Measurements from ENCODE around the gene PRPF6. TPM values are rescaled to one million over a fixed set of nuclear protein-coding genes. Genes with fewer than 3 reads are reported as not detected.

Gene PRPF6, protein sequence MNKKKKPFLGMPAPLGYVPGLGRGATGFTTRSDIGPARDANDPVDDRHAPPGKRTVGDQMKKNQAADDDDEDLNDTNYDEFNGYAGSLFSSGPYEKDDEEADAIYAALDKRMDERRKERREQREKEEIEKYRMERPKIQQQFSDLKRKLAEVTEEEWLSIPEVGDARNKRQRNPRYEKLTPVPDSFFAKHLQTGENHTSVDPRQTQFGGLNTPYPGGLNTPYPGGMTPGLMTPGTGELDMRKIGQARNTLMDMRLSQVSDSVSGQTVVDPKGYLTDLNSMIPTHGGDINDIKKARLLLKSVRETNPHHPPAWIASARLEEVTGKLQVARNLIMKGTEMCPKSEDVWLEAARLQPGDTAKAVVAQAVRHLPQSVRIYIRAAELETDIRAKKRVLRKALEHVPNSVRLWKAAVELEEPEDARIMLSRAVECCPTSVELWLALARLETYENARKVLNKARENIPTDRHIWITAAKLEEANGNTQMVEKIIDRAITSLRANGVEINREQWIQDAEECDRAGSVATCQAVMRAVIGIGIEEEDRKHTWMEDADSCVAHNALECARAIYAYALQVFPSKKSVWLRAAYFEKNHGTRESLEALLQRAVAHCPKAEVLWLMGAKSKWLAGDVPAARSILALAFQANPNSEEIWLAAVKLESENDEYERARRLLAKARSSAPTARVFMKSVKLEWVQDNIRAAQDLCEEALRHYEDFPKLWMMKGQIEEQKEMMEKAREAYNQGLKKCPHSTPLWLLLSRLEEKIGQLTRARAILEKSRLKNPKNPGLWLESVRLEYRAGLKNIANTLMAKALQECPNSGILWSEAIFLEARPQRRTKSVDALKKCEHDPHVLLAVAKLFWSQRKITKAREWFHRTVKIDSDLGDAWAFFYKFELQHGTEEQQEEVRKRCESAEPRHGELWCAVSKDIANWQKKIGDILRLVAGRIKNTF
- 10 to 100 TPM; 28.9 to 37.2 (median 34.1) TPM for polyA plus RNA-seq

- no peak within 1 kb of the TSS for H3K27ac ChIP-seq (ENCODE audit: low read depth, low read length)
- WGBS, 3 donors: 0 to 2% (median 1%) methylated on average over 73 to 75 of the region's 75 CpGs
Measured at GRCh38 chr20:63980806-63981728, at the start of gene PRPF6. PRPF6 (plus strand) TSS chr20:63981132; CDS start chr20:63981246, 114 bp downstream.

DNA sequence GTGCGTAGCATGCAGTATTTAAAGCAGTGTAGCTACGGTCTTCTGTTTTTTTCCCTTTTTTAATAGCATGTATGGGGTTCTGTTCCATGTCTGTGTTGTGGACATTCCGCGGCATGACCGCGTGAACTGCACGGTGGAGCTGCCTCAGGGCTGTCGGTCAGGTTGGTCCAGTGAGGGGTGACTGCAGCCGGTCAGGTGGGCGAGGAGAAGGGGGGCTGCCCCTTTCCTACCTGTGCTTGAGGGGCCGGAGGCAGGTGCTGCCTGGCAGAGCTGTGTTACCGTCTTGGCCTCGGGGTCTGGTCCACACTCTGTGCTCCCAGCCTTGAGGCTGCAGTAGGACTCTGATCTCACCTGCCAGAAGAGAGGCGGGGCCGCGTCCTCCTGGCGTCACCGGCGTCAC is 49.2 kb upstream of the PRPF6 start:
- 91 to 97% (median 95%) methylated on average over 19 of the region's 19 CpGs for WGBS, 3 donors
- H3K27ac ChIP-seq (ENCODE audit: low read depth, low read length): no peak overlapping the region

GRCh38 chr20:63932606-63933160 is 48.2 kb upstream of the PRPF6 start:
- 91 to 92% (median 92%) methylated on average over 17 of the region's 17 CpGs for WGBS, 3 donors
- no peak overlapping the region for H3K27ac ChIP-seq (ENCODE audit: low read depth, low read length)

DNA sequence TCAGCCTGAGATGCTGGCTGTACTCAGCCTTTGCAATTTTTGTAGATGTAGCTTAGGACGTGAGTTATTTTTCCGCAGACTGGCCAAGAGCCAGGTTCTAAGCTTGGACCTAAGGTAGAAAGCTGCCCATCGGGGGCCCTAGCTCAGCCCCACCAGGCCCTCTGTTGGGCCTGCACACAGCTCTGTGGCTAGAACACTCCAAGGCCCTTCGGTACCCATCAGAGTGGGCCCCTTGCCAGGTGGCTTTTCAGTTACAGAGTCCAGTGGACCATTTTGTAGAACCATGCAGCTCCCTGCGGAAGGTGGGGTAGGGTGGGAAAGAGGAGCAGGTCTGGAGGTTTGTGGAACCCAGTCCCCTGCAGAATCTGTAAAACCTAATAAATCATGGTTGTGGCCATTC is 47.3 kb upstream of the PRPF6 start:
- WGBS, 3 donors: 84 to 88% (median 86%) methylated on average over 5 of the region's 5 CpGs
- H3K27ac ChIP-seq (ENCODE audit: low read depth, low read length): no peak overlapping the region

GRCh38 chr20:63934271-63935068 is 46.5 kb upstream of the PRPF6 start:
- H3K27ac ChIP-seq (ENCODE audit: low read depth, low read length): no peak overlapping the region
- 84 to 86% (median 84%) methylated on average over 37 of the region's 37 CpGs for WGBS, 3 donors

- H3K27ac ChIP-seq (ENCODE audit: low read depth, low read length): no peak overlapping the region
- WGBS, 3 donors: 94 to 95% (median 94%) methylated on average over 9 of the region's 9 CpGs
Measured at GRCh38 chr20:63935447-63935846, 45.5 kb upstream of the PRPF6 start.

- no peak overlapping the region for H3K27ac ChIP-seq (ENCODE audit: low read depth, low read length)
- WGBS, 3 donors: 84 to 87% (median 86%) methylated on average over 14 of the region's 14 CpGs
Measured at GRCh38 chr20:63937596-63937995, 43.3 kb upstream of the PRPF6 start.

DNA sequence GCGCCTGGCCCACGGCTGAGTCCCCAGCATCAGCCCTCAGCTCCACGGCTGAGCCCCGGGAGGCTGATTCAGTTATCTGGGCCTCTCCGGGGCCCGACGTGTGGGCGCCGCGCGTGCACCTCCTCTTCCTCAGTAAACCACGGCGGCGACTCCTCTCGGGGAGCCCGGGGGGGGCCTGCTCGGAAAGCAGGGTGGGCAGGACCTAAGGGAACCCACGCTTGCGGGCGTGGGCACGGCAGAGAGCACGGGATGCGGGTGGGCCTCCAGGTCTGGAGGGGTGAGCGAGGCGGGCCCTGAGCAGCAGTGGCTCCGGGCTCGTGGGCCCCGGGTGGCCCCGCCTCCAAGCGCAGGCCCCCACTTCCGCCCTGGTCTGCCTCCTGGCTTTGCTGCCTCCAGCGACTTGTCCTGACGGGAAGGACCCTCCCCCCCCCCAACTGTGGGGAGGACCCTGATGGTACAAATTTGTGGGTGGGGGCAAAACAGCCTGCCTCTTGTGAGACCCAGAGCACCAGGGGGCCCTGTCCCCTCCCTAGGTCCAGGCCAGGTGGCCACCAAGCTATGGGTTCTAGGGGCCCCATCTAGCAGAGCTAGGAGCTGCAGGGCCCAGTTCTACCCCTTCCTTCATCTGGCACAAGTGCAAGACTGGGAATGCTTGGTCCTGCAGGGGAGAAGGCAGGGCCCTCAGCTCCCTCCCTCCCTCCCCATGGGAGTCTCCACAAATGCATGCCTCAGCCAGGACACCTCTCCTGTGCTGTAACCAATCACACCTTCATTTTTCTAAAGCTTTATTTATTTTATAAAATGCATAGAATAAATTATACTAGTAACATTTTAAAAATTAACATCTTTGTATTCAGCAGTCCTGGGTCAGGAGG is 41.6 kb upstream of the PRPF6 start:
- WGBS, 3 donors: 68 to 90% (median 73%) methylated on average over 23 to 33 of the region's 33 CpGs
- no peak overlapping the region for H3K27ac ChIP-seq (ENCODE audit: low read depth, low read length)

DNA sequence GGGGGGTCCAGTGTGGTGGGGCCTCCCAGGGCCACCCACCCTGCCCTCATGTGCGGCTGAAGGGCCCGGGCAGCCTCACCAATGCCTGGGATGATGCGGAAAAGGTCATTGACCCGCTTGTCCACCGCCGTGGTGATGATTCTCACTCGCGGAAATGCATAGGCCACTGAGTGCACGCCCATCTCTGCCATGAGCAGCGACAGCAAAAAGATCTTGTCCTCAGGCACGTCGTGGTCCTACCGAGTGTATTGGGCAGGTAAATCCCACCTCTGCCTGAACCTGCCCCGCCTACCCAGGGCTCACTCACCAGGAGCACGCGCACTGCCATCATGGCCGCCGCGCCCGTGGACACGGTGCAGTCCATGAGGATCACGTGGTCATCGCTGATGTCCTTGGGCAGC is 40.9 kb upstream of the PRPF6 start:
- H3K27ac ChIP-seq (ENCODE audit: low read depth, low read length): no peak overlapping the region
- 89 to 92% (median 90%) methylated on average over 23 of the region's 23 CpGs for WGBS, 3 donors

DNA sequence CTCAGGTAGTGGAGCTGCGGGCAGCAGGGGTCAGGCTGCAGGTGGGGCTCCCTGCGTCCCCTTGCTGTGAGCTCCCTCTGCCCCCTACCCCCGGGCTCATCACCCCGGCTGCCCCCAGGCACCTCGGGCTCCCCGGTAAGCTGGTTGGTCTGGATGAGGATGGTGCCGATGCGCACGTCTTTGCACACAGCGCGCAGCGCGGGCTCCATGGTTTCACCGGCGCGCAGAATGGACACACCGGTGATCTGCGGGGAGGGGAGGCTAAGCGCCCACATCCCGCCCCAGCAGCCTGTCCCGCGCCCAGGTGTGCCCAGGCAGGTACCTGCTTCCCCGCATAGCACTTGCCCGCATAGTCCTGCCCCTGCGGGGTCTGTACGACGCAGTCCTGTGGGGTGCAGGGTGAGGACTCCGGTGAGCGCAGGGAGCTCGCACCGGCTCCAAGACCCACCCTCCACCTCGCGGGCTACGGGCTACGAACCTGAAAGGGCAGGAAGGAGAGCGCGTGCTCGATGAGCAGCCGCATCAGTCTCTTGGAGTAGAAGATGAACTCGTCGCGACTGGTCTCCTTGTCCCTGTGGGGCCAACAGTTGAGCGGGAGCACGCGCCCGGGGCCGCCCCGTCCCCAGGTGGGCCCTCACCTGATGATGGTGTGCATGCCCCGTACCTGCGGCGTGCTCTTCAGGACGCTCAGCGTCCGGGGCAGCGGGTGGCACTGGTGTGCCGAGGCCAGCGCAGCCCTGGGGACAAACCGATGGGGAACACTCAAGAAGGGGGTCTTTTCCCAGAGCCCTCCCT is 40.3 kb upstream of the PRPF6 start:
- WGBS, 3 donors: 89 to 94% (median 94%) methylated on average over 58 of the region's 58 CpGs
- H3K27ac ChIP-seq (ENCODE audit: low read depth, low read length): no peak overlapping the region

DNA sequence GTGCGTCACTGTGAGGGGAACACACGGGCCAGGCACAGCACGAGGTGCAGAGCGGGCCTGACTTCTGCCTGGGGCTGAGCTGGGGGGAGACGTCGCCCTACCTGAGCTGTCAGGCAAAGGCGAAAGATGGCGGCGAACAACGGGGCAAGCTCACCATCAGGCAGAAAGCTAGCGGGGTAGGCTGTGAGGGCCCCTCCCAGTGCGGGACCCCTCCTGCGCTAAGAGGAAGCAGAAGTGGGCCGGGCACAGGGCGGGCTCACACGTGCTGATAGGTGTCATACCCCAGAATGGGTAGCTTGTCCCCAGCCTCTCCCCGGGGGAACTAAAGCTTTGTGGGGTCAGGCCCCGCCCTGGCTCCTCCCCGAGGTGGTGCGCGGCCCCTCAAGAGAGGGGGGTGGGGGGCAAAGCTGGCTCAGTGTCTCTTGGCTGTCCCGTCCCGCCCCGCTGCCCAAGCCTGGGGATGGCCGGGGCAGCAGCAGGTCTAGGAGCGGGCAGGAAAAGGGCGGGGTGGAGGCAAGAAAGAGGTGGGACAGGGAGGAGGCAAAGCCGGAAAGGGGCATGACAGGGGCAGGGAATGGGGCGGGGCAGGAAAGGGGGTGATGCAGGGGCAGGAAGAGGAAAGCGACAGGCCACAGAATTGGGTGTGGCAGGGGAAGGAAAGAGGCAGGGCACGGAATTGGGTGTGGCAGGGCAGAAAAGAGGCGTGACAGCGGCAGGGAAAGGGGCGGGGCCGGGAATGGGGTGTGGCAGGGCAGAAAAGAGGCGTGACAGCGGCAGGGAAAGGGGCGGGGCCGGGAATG is 39.5 kb upstream of the PRPF6 start:
- no peak overlapping the region for H3K27ac ChIP-seq (ENCODE audit: low read depth, low read length)
- WGBS, 3 donors: 56 to 74% (median 58%) methylated on average over 33 to 35 of the region's 39 CpGs

DNA sequence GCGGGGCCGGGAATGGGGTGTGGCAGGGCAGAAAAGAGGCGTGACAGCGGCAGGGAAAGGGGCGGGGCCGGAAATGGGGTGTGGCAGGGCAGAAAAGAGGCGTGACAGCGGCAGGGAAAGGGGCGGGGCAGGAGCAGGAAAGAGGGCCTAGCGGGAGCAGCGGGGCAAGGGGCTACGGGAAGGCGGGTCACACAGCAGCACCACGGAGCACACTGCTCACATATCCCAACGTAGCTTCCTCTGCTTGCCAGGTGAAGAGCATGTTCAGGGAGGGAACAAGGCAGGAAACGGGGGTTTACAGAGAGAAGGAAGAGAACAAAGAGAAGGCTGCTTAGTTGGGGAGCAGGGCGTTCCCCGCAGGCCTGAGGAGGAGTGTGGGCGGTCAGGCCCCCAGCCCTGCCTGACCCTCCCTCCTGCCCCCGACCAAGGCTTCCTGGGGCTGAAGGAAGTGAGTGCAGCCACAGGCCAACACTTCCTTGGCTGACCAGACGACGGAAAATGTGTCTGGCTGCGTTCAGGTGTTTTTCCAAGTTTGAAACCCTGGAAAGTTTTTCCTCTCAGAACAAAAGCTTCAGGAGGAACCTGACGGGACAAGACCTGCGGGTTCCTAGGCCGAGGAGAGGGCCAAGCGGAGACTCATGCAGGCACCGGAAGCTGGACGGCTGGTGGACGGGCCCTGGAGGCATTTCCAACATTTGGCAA is 38.5 kb upstream of the PRPF6 start:
- H3K27ac ChIP-seq (ENCODE audit: low read depth, low read length): no peak overlapping the region
- WGBS, 3 donors: 47 to 61% (median 49%) methylated on average over 29 to 30 of the region's 30 CpGs

DNA sequence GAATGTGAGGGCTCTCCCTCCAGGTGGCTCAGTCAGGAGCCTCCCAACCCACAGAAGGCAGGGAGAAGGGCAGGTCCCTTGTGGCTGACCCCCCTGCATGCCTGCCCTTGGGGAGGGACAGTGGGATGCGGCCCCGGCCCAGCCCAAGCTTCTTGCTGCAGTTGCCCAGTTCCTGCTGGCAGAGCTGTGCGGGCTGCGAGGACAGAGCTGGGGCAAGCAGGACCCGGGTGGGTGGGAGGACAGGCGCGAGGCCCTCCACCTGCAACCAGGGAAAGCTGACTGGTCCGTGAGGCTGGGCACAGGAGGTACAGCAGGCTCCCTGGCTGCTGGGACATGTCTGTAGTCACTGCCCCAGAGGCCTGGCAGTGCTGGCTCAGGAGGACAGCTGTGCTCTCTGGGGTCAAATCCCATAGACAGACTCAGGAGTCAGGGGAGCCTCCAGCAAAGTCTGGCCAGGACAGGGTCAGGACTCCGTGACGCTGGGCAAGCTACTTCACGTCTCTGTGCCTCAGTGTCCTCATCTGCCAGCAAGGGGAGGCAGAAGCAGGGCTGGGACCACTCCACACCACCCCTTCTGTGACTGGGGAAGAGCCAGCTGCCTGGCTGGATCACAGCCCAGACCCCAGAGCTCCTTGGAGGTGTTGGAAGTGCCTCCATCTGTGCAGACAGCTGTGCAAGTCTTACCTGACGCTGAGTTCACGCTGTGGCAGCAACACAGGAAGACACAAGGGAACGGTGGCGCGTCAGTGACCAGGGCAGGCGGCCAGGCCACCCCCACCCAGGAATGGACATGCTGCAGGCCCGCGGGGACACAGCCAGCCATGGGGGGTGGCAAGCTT is 37.7 kb upstream of the PRPF6 start:
- no peak overlapping the region for H3K27ac ChIP-seq (ENCODE audit: low read depth, low read length)
- WGBS, 3 donors: 74 to 78% (median 76%) methylated on average over 19 of the region's 19 CpGs

- H3K27ac ChIP-seq (ENCODE audit: low read depth, low read length): no peak overlapping the region
- WGBS, 3 donors: 94 to 97% (median 94%) methylated on average over 3 of the region's 3 CpGs
Measured at GRCh38 chr20:63943808-63944077, 37.2 kb upstream of the PRPF6 start.

All from adipose tissue (tissue), 3 donors.